Activated naive CD4-positive, alpha-beta T cell treated with anti-CD3 and anti-CD28 coated beads for 36 hours (primary cell): ENCODE measurements around the gene APCS. TPM values are rescaled to one million over a fixed set of nuclear protein-coding genes. Genes with fewer than 3 reads are reported as not detected.

ENCODE experiments used
- CTCF ChIA-PET: fragments of 350-600 bp; sonication (Branson Sonifier 250); formaldehyde crosslinking; loops from one replicate; lab custom pipeline; 2021; ENCODE audit warnings: antibody characterized with exemption; lab: Charles Lee
- DNase-seq: peaks from one replicate; pipeline ENCODE4 v3.0.0-alpha.2; 2020
- H3K27ac Mint-ChIP-seq: one replicate; pipeline ENCODE4 v1.8.0; 2021; ENCODE audit warnings: mild to moderate bottlenecking, mixed read lengths
- H3K27me3 Mint-ChIP-seq: one replicate; pipeline ENCODE4 v1.8.0; 2021; ENCODE audit warnings: low read depth, mixed read lengths
- H3K36me3 Mint-ChIP-seq: one replicate; pipeline ENCODE4 v1.8.0; 2021; ENCODE audit warnings: low read depth, mixed read lengths
- H3K4me1 Mint-ChIP-seq: one replicate; pipeline ENCODE4 v1.8.0; 2021; ENCODE audit warnings: low read depth, mixed read lengths
- H3K4me3 Mint-ChIP-seq: one replicate; pipeline ENCODE4 v1.8.0; 2021; ENCODE audit warnings: mild to moderate bottlenecking, moderate library complexity, mixed read lengths
- H3K9me3 Mint-ChIP-seq: one replicate; pipeline ENCODE4 v1.8.0; 2021; ENCODE audit warnings: mixed read lengths
- intact Hi-C: fragments of 100-400 bp; cut with micrococcal nuclease; formaldehyde crosslinking; loops from one replicate; pipeline ENCODE4 v1.15.1; 2023
- total RNA-seq, 2 experiments: library from RNA; stranded (reverse); gene quantifications; one replicate each; pipeline ENCODE4 v1.2.3, GENCODE V29; 2021

Gene APCS, protein sequence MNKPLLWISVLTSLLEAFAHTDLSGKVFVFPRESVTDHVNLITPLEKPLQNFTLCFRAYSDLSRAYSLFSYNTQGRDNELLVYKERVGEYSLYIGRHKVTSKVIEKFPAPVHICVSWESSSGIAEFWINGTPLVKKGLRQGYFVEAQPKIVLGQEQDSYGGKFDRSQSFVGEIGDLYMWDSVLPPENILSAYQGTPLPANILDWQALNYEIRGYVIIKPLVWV
- not detected for total RNA-seq

DNA sequence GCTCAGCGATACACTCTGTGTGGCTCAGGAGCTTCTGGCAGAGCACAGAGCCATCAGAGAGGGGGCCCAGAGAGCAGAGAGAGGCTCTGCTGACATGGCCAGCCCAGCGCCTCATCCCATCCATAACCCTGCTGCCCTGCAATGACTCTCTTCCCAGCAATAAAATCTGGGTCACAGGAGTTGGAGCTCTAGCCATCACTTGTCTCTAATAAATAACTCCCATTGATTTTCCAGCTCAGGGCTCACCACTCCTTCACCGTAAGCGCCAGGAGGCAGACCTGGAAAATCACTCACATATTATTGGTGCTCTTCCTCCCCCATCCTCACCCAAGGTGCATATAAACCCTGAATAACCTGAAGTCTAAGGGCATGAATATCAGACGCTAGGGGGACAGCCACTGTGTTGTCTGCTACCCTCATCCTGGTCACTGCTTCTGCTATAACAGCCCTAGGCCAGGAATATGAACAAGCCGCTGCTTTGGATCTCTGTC lies at the start of gene APCS:
Gene APCS, plus strand, starts transcription at position 366 of the 491 bp plus-strand sequence. Its CDS starts 96 bp downstream, at position 462.
- intact Hi-C loops, result no loop called here
- DNase-seq, result no peak
- H3K9me3 Mint-ChIP-seq, result no peaks in the 10 kb centered on the region
- CTCF ChIA-PET, result interaction anchor here (0.9 kb wide), 1 partner anchor 76 kb away, joined by 3 read pairs; no protein-coding TSS in a partner anchor
- peaks cover 8% of the 10 kb centered on the region for H3K27me3 Mint-ChIP-seq
- H3K4me1 Mint-ChIP-seq, result no peaks in the 10 kb centered on the region
- no peak within 1 kb of the TSS for H3K27ac Mint-ChIP-seq
- H3K36me3 Mint-ChIP-seq, result no peaks in the 10 kb centered on the region
- H3K4me3 Mint-ChIP-seq, result no peak within 1 kb of the TSS

DNA sequence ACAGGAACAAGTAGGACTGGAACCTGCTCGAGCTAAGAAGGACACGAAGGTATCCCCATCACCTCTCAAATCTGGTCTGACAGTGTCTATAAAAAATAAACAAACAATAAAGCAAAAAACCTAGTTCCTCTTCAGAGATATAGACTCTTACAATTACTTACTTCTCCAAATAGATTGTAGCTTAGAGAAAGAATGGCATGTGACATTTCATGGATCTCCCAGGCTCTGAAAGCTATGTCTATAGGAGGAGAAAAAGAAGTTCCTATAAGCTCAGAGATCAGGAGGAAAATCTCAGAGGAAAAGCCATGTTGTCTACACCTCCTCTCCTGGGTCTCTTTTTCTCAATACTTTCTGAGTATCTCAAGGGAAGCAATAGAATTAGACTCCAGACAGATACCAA lies 39.5 kb upstream of the APCS start:
- peaks cover 9% of the 10 kb centered on the region for H3K27me3 Mint-ChIP-seq
- no peaks in the 10 kb centered on the region for H3K9me3 Mint-ChIP-seq
- H3K27ac Mint-ChIP-seq, result no peak overlapping the region
- no peaks in the 10 kb centered on the region for H3K36me3 Mint-ChIP-seq
- H3K4me3 Mint-ChIP-seq, result no peak overlapping the region
- DNase-seq, result no peak
- CTCF ChIA-PET, result no interaction called here
- no peaks in the 10 kb centered on the region for H3K4me1 Mint-ChIP-seq
- intact Hi-C loops, result no loop called here

DNA sequence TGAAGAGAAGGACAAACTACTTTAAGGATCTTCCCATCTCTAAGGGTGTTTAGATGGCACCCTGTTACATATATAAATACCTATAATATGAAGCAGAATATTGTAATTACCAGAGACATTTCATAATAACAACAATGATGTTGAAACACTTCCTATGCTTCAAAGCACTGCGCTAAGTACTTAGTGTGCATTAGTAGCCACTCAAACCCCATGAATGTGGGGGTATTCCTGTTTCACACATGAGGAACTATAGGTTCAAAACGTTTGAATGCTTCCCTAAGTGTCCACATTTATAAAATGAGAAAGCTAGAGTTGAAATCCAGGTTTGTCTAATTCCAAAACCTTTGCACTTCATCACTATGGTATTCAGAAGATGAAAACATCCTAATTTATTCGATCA lies 33.4 kb upstream of the APCS start:
- CTCF ChIA-PET, result no interaction called here
- intact Hi-C loops, result no loop called here
- Mint-ChIP-seq H3K27ac (no peak overlapping the region), H3K9me3 (no peaks in the 10 kb centered on the region), H3K4me3 (no peak overlapping the region), H3K4me1 (no peaks in the 10 kb centered on the region), H3K36me3 (no peaks in the 10 kb centered on the region), H3K27me3 (peaks cover 7% of the 10 kb centered on the region)
- no peak for DNase-seq

DNA sequence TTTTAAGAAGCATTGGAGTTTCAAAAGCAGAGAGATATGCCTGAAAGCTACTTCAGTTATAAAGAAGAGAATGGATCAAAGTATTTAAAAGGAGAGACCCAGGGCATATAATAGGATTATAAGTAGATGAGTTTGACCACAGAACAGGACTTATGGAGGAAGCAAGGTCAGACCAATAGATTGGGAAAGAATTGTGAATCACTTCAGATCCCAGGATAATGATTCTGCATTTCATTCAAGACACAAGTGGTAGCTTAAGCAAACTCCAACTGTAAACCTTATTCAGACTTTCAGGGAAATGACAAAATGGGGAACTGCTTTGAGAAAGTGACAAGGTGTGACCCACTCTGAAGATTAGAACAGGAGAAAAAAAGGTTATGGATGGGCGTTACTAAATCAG lies 32.9 kb upstream of the APCS start:
- no peak for DNase-seq
- Mint-ChIP-seq H3K9me3 (no peaks in the 10 kb centered on the region), H3K4me3 (no peak overlapping the region), H3K36me3 (no peaks in the 10 kb centered on the region), H3K27me3 (peaks cover 7% of the 10 kb centered on the region), H3K4me1 (no peaks in the 10 kb centered on the region), H3K27ac (no peak overlapping the region)
- intact Hi-C loops, result no loop called here
- CTCF ChIA-PET, result no interaction called here

DNA sequence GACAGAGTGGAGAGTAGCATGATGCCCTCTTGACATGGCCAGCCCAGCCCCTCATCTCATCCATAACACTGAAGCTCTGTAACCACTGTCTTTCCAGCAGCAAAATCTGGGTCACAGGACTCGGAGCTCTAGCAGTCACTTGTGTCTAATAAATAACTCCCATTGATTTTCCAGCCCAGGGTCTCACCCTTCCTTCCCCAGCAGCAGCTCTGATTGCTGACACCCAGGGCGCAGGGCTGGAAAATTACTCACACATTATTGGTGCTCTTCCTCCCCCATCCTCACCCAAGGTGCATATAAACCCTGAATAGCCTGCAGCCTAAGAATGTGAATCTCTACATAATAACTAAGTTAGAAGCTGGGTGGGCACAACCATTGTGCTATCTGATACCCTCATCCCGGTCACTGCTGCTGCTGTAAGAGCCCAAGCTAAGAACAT lies 30.7 kb upstream of the APCS start:
- CTCF ChIA-PET, result no interaction called here
- intact Hi-C loops, result no loop called here

DNA sequence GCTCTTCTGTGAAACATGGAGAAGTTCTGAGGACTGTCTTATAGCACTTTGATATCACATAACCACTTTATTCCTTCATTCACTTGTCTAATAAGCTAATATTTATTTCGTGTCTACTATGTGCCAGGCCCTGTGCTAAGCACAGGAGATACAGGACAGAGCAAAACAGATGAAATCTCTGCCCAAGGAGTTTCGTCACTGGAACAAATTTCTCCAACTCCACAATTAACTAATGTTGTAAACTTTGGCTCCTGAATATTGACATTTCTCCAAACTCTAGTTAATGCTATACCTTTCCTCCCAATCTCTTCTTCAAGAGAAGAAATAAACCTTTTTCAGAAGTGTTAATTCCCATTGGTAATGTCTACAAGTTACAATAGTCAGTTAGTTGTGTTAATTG lies 27.0 kb upstream of the APCS start:
- Mint-ChIP-seq H3K9me3 (no peaks in the 10 kb centered on the region), H3K27me3 (peaks cover 5% of the 10 kb centered on the region), H3K27ac (no peak overlapping the region), H3K4me1 (no peaks in the 10 kb centered on the region), H3K36me3 (no peaks in the 10 kb centered on the region), H3K4me3 (no peak overlapping the region)
- CTCF ChIA-PET, result no interaction called here
- intact Hi-C loops, result no loop called here
- DNase-seq, result no peak

More for the DNA sequence above, 30.7 kb upstream of the APCS start:
- Mint-ChIP-seq H3K9me3 (no peaks in the 10 kb centered on the region), H3K36me3 (no peaks in the 10 kb centered on the region), H3K4me3 (no peak overlapping the region), H3K27me3 (peaks cover 2% of the 10 kb centered on the region), H3K27ac (no peak overlapping the region), H3K4me1 (no peaks in the 10 kb centered on the region)
- DNase-seq, result no peak

DNA sequence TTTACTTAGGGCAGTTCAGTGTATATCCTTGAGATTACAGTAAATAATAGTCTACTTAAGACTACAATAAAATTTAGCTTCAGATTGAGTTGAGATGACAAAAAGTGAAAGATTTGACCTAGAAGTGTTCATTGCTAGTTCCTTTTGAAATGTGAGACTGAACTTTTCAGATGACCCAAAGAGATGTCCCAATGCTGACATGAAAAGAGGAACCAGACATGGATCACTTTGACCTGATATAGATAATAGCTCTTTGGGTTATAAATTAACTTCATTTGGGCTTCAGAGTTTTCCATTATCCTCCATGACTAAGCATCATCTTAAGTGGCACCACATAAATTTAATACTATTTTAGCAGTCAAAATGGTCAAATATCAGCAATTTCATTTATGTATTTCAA lies 26.1 kb upstream of the APCS start:
- H3K27me3 Mint-ChIP-seq, result peaks cover 5% of the 10 kb centered on the region
- no peaks in the 10 kb centered on the region for H3K4me1 Mint-ChIP-seq
- intact Hi-C loops, result no loop called here
- no peak overlapping the region for H3K4me3 Mint-ChIP-seq
- no peaks in the 10 kb centered on the region for H3K36me3 Mint-ChIP-seq
- H3K27ac Mint-ChIP-seq, result no peak overlapping the region
- DNase-seq, result no peak
- CTCF ChIA-PET, result no interaction called here
- H3K9me3 Mint-ChIP-seq, result no peaks in the 10 kb centered on the region

DNA sequence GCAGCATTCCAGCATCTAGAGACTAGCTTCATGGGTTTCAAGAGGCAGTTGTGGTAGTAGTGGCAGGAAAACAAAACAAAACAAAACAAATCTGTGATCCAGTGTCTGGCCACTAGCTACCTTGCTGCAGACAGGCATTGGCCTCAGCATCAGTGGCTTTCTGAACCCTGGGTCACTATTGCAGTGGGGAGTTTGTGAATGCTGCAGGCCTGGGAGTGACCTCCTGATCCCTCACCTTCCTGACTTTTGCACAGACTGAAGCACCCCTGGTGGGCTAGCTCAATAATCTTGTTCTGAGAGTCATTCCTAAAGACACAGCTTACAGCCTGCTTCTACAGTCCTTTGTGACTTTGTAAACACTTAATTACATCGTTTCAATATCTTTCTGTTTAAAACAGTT lies 24.9 kb upstream of the APCS start:
- intact Hi-C loops, result no loop called here
- no peak for DNase-seq
- Mint-ChIP-seq H3K27me3 (peaks cover 5% of the 10 kb centered on the region), H3K27ac (no peak overlapping the region), H3K4me1 (no peaks in the 10 kb centered on the region), H3K4me3 (no peak overlapping the region), H3K36me3 (no peaks in the 10 kb centered on the region), H3K9me3 (no peaks in the 10 kb centered on the region)
- CTCF ChIA-PET, result no interaction called here

DNA sequence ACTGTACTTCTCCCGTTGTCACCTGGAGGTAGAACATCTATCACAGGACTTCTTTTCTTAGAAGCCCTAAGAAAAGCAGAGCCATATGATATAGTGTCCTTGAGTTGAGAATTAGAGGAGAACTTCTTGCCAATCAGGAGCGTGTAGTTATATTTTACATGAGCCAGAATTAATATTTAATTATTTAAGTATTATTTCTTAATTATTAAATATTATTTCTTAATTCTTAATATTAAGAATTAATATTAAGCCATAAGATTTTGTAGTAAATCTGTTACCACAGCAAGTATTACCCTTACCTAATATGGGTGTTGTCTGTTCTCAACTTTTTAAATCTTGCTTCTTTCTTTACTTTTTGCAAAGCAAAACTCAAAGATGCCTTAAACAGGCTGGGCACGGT lies 10.2 kb upstream of the APCS start:
- DNase-seq, result no peak
- CTCF ChIA-PET, result no interaction called here
- no peak overlapping the region for H3K4me3 Mint-ChIP-seq
- no peaks in the 10 kb centered on the region for H3K9me3 Mint-ChIP-seq
- H3K27ac Mint-ChIP-seq, result no peak overlapping the region
- H3K27me3 Mint-ChIP-seq, result peaks cover 13% of the 10 kb centered on the region
- no peaks in the 10 kb centered on the region for H3K4me1 Mint-ChIP-seq
- intact Hi-C loops, result no loop called here
- H3K36me3 Mint-ChIP-seq, result no peaks in the 10 kb centered on the region

DNA sequence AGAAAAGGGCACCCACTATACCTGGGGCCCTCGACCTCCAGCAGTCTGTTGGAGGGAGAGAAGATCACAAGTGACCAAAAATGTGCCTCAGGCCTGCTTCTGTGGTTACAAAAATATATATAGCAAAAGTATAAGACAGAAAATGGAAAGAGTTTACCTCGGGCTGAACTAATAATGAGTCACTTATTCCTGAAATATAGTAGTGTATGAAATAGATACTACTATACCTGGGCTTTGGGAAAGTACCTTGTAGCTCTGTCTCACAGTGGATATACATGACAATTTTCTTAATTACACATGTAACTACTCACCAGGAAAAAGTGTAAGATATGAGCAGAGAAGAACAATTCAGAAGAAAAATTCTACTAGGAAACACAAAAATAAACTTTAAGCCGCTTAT lies 7.3 kb upstream of the APCS start:
- no peak for DNase-seq
- CTCF ChIA-PET, result no interaction called here
- H3K27me3 Mint-ChIP-seq, result peaks cover 13% of the 10 kb centered on the region
- H3K9me3 Mint-ChIP-seq, result no peaks in the 10 kb centered on the region
- no peak overlapping the region for H3K27ac Mint-ChIP-seq
- no peaks in the 10 kb centered on the region for H3K36me3 Mint-ChIP-seq
- intact Hi-C loops, result no loop called here
- no peak overlapping the region for H3K4me3 Mint-ChIP-seq
- H3K4me1 Mint-ChIP-seq, result no peaks in the 10 kb centered on the region

DNA sequence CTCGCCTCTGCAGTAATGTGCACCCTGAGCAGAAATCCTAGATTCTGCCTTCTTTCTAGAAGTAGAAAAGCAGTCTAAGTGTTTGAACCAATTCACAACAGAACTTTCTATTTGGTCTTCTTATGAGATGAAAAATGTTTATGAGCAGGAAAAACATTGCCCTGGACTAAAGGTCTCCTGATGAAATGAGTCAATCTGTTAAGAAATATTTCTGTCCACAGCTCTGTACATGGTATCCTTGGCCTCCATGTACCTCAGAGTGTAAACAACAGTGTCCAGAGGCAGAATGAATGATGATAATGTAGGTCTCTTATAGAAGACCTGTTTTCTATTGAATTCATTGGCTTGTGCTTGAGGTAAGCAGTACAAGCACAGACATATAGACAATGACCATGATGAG lies 6.2 kb upstream of the APCS start:
- Mint-ChIP-seq H3K36me3 (no peaks in the 10 kb centered on the region), H3K4me3 (no peak overlapping the region), H3K27ac (no peak overlapping the region), H3K9me3 (no peaks in the 10 kb centered on the region), H3K4me1 (no peaks in the 10 kb centered on the region), H3K27me3 (peaks cover 10% of the 10 kb centered on the region)
- DNase-seq, result no peak
- CTCF ChIA-PET, result no interaction called here
- intact Hi-C loops, result no loop called here

DNA sequence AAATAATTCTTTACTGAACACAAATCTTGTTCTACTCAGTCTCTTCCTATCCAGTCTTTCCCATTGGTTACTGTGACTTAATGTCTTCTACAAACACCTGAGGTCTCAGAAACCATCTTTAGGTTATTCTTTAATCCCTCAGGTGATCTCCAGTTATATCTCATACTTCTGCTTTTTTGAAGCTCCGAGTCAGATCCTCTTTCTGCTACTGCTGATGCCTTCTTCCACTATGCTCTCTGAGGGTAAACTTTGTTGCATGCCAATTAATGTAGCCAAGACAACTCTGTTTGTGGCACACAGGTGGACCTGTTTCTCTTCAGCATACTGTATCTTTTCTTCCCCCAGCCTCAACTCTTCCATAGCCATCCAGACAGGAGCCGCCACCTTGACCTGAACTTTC lies 3.1 kb upstream of the APCS start:
- peaks cover 4% of the 10 kb centered on the region for H3K27me3 Mint-ChIP-seq
- intact Hi-C loops, result no loop called here
- no peak for DNase-seq
- H3K36me3 Mint-ChIP-seq, result no peaks in the 10 kb centered on the region
- no peaks in the 10 kb centered on the region for H3K4me1 Mint-ChIP-seq
- no peaks in the 10 kb centered on the region for H3K9me3 Mint-ChIP-seq
- H3K4me3 Mint-ChIP-seq, result no peak overlapping the region
- CTCF ChIA-PET, result no interaction called here
- no peak overlapping the region for H3K27ac Mint-ChIP-seq

DNA sequence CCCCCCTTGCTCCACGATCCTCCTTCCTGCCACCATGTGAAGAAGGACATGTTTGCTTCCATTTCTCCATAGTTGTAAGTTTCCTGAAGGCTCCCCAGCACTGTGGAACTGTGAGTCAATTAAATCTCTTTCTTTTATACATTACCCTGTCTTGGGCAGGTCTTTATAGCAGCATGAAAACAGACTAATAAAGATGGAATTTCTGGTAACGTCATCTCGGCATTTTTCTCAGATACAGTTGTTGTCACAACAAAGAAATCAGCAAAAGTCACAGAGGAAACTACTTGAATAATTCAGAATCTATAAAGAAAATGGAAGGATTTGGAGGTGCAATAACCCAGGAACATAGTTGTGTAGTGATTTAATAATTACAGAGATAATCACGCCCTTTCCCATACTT lies 4.4 kb downstream of the APCS start:
- H3K4me1 Mint-ChIP-seq, result no peaks in the 10 kb centered on the region
- H3K27ac Mint-ChIP-seq, result no peak overlapping the region
- CTCF ChIA-PET, result no interaction called here
- DNase-seq, result no peak
- peaks cover 12% of the 10 kb centered on the region for H3K27me3 Mint-ChIP-seq
- intact Hi-C loops, result no loop called here
- no peak overlapping the region for H3K4me3 Mint-ChIP-seq
- no peaks in the 10 kb centered on the region for H3K9me3 Mint-ChIP-seq
- H3K36me3 Mint-ChIP-seq, result no peaks in the 10 kb centered on the region
